OCI-M2 (cell line): ENCODE measurements around the gene MTG1.
"Not testable (repeated sequence)": the region's sequence is repeated elsewhere in the genome, so short reads cannot be mapped to it uniquely, and the experiment has no call there.

Experiments
- DNase-seq: peaks from one replicate; lab custom pipeline; 2025; ENCODE audit not compliant: unreplicated experiment; lab: John Stamatoyannopoulos, UW

The MTG1 gene

DNA sequence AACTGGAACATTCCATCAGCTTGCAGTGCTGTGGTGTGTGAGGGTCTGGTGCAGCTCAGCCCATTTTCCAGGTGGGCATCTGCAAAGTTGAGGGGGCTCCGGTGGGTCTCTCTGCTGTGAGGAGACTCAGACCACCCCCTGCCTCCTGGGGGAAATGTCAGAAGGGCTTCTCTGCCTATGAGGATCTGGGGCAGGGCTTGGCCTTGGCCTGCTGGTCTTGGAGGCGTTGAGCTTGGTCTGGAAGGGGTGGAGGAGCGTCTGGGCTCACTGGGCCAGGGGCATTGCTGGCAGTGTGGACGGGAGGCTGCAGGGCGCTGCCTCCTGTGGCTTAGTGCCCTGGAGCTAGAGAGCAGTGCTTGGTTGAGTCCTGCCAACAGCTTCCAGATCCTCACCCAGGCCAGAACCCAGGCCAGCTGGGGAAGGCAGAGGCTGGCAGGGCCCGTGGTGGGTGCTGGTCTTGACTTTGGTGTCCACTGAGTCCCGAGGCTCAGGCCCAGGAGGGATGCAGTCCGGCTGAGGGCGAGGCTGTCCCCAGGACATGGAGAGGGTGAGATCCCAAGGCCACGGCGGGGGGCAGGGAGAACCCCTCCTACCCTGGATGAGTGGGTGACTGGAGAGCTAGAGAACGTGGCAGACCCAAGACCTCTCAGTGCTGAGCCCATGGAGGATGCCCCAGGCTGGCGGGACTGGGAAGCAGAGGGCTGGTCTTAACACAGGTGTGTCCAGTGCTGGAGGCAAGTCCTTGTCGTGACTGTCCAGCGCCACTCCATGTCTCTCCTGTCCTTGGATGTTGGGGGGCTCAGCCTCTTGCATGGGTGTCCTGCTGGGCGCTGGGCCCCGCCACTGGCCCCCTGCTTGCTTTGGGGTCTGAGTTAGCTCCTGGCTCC is 27.6 kb downstream of the MTG1 start:
- DNase-seq: no peak

- no peak for DNase-seq
These were observed 28.4 kb downstream of the MTG1 start for GRCh38 chr10:133422223-133422806.

DNA sequence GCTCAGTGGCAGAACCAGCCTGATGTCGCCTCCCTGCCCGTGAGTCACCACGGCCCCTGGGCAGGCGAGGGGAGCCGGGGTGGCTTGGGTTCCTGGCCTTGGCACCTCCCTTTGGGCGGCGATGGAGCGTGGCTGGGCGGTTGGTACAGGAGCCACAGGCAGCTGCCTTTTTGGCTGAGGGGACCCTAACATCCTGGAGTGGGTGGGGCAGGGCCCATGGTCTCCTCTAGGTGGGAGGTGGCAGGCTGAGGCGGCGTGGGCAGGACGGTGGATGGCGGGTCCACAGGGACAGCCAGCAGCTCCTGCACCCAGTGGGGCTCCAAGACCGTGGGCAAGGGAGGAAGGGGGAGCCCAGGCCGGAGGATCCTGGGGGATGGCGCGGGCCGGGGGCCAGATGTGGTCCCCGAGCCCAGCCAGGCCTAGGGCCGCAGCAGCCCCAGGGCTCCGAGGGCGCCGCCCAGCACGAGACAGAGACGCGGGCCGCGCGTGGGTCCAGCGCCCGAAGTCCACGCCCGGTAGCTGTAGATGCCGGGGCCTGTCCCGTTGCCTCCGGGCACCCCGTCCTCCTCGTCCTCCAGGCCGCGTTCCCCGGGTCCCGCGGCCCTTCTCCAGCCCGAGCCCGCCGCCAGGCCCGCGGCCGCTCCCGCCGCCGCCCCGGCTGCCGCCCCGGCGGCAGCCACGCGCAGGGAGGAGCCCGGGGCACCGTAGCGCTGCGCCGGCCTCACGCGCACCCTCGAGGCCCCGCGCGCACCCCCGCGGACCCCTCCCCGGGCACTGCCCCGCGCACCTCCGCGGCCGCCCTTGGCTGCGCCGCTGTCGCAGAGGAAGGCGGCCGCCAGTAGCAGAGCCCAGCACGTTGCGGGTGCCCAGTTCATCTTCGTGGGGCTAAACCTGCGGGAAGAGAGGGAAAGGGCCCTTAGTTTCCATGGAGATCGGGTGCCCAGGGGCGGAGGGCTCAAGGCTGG is 29.1 kb downstream of the MTG1 start:
- no peak for DNase-seq

DNA sequence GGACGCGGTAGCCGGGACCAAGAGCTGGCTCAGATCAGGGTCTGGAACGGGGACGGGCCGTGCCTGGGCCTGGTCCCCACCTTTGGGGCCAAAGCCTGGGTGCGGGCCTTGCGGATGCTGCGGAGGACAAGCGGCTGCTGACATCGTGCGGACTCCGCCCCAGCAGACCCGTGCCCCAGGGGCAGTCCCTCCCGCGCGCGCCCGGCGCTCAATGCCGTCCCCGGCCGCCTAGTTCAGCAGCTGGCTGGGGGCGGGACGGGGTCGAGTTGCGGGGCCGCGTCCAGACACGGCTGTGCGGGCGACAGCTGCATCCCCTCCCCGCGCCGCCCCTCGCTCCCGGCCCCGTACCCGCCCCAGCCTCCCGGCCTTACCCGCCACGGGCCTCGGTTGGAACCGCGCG is 30.1 kb downstream of the MTG1 start:
- not testable (repeated sequence) for DNase-seq

DNA sequence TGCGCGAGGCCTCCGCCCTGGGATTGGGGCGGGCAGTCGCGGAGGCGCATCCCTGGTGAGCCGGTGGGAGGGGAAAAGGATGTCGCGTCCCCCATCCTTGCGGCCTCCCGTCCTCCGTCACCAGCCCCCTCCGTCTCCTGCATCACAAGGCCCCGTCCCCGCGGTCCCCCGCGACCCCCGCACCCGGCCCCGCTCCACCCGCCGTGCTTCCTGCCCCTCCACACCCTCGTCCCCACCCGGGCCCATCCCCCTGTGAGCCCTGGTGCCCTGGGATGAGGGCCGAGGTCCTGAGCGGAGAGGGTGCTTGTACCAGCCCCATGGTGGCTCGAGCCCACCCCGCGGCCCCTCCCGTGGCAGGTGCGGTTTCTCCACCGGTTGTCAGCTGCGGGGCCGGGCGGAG is 30.6 kb downstream of the MTG1 start, which contains the start of gene SPRN:
Gene SPRN (minus strand): TSS at position 25 of the 400 bp plus-strand sequence. CDS start 944 bp downstream, outside the sequence.
- not testable (repeated sequence) for DNase-seq

DNA sequence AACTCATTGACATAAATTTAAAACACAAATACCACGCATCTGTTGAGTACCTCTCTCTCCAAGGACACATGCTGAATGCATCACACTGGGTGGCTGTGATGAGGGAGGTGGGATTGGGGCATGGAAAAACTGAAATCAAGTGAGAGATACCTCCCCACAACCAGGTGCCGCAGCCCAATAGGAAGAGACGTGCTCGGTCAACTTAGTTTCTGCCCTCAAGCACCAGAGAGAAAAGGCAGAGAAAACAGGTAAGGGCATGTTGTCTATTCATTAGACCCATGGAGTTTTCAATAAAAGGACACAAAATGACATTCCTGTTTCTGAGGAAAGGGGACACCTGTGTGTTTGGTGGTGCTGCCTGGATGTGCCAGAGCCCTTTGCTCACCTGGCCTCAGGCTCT is 35.6 kb downstream of the MTG1 start:
- not testable (repeated sequence) for DNase-seq

- not testable (repeated sequence) for DNase-seq
These were observed 38.1 kb downstream of the MTG1 start for GRCh38 chr10:133431888-133432613.

- not testable (repeated sequence) for DNase-seq
These were observed 38.8 kb downstream of the MTG1 start for GRCh38 chr10:133432789-133433188.

DNA sequence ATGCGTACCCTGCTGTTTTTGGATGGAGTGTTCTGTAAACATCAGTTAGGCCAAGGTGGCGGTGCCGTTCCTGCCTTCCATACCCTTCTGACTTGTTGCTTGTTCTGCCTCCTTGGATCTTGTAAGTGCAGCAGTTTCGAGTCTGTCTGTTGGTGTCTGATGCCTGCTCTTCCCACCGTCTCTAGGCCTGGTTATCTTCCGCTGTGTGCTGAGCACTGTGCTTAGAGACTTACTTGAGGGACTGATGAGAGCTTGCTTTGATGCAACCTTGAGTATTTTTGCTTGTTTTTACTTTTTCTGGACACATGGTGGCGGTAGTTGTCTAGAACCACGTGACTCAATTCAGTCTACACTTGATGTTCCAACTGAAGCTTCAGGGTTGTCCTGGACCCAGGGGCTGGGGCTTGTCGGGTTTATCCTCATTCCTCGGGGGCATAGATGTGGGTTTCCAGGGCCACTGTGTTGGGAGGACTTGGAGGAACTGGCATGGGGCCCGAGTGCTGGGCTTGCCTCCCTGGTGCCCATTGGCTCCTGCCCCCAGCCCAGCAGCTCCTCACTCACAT is 44.8 kb downstream of the MTG1 start:
- DNase-seq: no peak

- DNase-seq: no peak
These were observed 45.8 kb downstream of the MTG1 start for GRCh38 chr10:133439517-133440461.

DNA sequence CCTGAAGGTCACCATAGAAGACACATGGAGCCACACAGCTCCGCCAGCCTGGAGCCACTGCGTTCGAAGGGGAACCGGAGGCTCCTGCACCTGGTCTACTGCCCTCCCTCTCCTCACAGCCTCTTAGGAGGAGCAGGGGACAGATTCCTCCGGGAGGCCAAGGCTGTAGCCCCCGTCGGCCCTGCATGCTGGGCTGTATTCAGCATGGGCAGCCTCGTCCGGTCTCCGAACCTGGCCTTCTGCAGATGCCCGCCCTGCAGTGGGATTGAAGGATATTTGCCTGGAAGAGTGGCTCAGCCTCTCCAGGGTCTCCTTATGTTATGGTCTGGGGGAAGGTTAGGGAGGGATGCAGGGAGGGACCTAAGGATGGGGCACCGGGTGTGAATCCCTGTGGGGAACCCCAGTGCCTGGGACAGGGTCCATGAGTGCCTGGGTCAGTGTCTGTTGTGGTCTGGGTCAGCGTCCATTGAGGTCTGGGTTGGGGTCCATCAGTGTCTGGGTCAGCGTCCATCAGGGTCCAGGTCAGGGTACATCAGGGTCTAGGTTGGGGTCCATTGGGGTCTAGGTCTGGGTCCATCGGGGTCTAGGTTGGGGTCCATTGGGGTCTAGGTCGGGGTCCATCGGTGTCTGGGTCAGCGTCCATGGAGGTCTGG is 46.8 kb downstream of the MTG1 start:
- no peak for DNase-seq

GRCh38 chr10:133441356-133441755 is 47.4 kb downstream of the MTG1 start:
- DNase-seq: not testable (repeated sequence)

- no peak for DNase-seq
These were observed 47.8 kb downstream of the MTG1 start for GRCh38 chr10:133441780-133442179.

DNA sequence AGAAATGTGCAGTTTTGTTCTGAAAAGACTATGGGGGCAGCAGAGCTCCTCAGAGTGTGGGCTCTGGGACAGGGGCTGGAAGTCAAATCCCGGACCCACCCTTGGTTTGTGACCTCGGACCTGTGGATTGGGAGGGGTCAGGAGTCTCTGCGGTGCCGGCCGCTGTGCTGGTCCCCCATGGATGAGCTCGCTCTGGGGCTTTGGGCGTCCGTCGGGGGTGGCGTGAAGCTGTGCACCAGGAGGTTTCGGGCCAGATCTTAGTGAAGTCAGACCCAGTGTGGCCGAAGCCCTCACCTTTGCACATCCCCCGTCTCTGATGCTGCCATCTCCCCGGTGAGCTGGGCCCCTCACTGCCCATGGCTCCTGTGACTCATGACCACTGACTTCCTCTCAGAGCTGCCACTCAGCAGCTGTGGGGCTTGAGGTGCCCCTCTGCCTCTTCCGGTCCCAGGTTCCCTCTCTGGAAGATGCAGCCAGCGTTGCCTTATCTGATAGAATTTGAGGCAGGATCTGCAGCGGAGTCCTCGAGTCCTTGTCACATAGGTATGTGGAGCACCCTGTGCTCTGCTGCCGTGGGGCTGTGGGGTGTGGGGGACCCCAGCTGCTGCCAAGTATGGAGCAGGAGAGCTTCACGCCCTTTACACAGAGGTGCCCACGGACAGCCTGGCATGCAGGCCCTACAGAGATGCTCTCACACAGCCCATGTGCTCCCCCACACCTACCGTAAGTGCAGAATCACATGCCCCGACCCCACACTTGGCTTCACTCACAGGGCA is 48.4 kb downstream of the MTG1 start:
- no peak for DNase-seq

- no peak for DNase-seq
These were observed 49.3 kb downstream of the MTG1 start for GRCh38 chr10:133442967-133443924.

DNA sequence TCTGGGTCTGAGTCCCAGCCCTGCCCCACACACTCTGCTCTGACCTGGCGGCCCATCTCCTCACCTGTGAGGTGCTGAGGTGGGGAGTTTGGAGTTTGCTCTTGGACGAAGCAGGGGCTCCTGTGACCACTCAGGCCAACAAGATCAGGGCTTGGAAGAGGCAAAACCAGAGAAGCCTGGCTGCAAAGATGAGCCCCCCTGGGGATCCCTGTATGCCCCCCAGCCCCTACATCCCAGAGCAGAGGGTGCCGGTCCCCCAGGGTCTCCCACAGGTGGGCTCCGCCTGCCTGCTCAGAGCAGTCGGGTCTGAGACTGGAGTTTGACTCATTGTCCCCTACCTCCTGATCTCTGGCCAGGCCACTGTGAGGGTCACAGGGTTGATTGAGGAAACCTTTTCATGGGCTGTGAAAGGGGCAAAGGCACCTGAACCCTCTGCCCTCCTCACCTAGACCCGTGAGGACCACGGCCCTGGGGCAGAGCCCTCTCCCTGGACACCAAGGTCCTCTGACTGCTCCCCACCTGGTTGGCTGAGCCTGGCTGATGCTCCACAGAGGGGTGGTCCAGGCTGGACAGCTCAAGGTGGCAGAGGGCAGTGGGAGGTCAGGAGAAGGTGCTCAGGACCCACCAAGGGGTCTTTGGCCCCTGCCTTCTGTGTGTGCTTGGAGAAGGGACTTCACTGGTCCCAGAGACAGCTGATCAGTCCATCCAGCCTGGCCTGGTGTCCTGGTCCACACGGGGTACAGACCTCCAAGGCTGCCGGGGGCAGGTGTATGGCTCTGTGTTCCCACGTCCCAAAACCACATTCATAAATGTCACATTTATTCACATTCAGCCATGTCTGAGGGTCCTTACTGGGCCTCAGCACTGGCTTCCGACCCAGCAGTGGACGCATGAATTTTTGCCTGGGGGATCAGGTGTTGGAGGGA is 50.6 kb downstream of the MTG1 start:
- DNase-seq: no peak
